Esophagus squamous epithelium (tissue), 4 donors: ENCODE data around the gene MAGEA8.
"Not testable (repeated sequence)": the region's sequence is repeated elsewhere in the genome, so short reads cannot be mapped to it uniquely, and the experiment has no call there.

Experiments used
- CTCF ChIP-seq, 6 experiments: fragments of 450-650 bp in 4 of 6; fragments of 200-600 bp in 2 of 6; sonication (generic) in 2 of 6; IDR thresholded peaks; one replicate each; pipeline ENCODE4 v1.5.1; 2016 to 2019; ENCODE audit warnings: antibody characterized with exemption in 6 of 6, mild to moderate bottlenecking in 4 of 6, moderate library complexity in 4 of 6
- POLR2A ChIP-seq, 4 donors: fragments of 450-650 bp; IDR thresholded peaks; one replicate each; pipeline ENCODE4 v1.6.1; 2017; ENCODE audit warnings: antibody characterized with exemption in 4 of 4, mild to moderate bottlenecking in 4 of 4, moderate library complexity in 3 of 4

- TF ChIP-seq CTCF, POLR2A (IDR thresholded peaks at IDR 0.05): not testable (repeated sequence)
Observed at GRCh38 chrX:149923836-149924235, 42.9 kb downstream of the MAGEA8 start.
